IMR-90 (cell line): ENCODE measurements around the gene CES3. TPM values are rescaled to one million over a fixed set of nuclear protein-coding genes. Genes with fewer than 3 reads are reported as not detected.
A peak's percentile ranks its signal among the peaks of the same experiment; 100 is the strongest.

ENCODE experiments used
- ATAC-seq: fragments of 200-7000 bp; cut with Tn5 transposase; 2 replicates; pipeline ENCODE4 v1.9.1; 2020; ENCODE audit warnings: low read depth, mild to moderate bottlenecking, moderate library complexity
- BruUV-seq: library from RNA; stranded (reverse); fragments of 400-500 nt; replicated peaks from 2 replicates; lab custom pipeline; 2021; lab: Mats Ljungman, UMichigan
- CTCF ChIA-PET: fragments of 300-600 bp; formaldehyde crosslinking; extraction: SDS; loops from one replicate; lab custom pipeline; 2021; ENCODE audit warnings: antibody characterized with exemption; lab: Yijun Ruan, JAX
- POLR2A ChIA-PET: fragments of 300-600 bp; sonication (Branson Sonifier 250); formaldehyde crosslinking; loops from one replicate; lab custom pipeline; 2022; ENCODE audit warnings: antibody characterized with exemption; ENCODE audit not compliant: unreplicated experiment; lab: Charles Lee
- DNase-seq: peaks from one replicate; pipeline ENCODE4 v3.0.0; 2013
- H2AFZ ChIP-seq: replicated peaks from 2 replicates; pipeline ENCODE3; 2013; ENCODE audit warnings: low read length, mild to moderate bottlenecking; ENCODE audit not compliant: poor library complexity
- H2AK5ac ChIP-seq: 2 replicates; pipeline ENCODE4 v1.6.1; 2013; ENCODE audit warnings: low read depth, low read length, inconsistent platforms
- H2AK9ac ChIP-seq: replicated peaks from 2 replicates; pipeline ENCODE3; 2013; ENCODE audit warnings: mild to moderate bottlenecking, low read depth, low read length, moderate library complexity; ENCODE audit not compliant: poor library complexity
- H2BK120ac ChIP-seq: 2 replicates; pipeline ENCODE4 v1.6.1; 2013; ENCODE audit warnings: low read depth, low read length, inconsistent platforms
- H2BK15ac ChIP-seq: 3 replicates; pipeline ENCODE4 v1.6.1; 2013; ENCODE audit warnings: low read depth, low read length, inconsistent platforms
- H2BK20ac ChIP-seq: 2 replicates; pipeline ENCODE4 v1.6.1; 2013; ENCODE audit warnings: low read depth, mild to moderate bottlenecking, inconsistent platforms, low read length, moderate library complexity
- H2BK5ac ChIP-seq: 2 replicates; pipeline ENCODE4 v1.6.1; 2013; ENCODE audit warnings: mild to moderate bottlenecking, low read depth, low read length, inconsistent platforms; ENCODE audit not compliant: poor library complexity, severe bottlenecking
- H3K14ac ChIP-seq: replicated peaks from 2 replicates; pipeline ENCODE4 v1.6.1; 2013; ENCODE audit warnings: low read depth, low read length, inconsistent platforms
- H3K18ac ChIP-seq: 2 replicates; pipeline ENCODE4 v1.6.1; 2013; ENCODE audit warnings: low read depth, low read length, control low read depth
- H3K23ac ChIP-seq: 2 replicates; pipeline ENCODE4 v1.6.1; 2013; ENCODE audit warnings: low read depth, low read length, inconsistent platforms
- H3K27ac ChIP-seq: 2 replicates; pipeline ENCODE4 v1.5.1; 2013; ENCODE audit warnings: mild to moderate bottlenecking, control low read depth, low read length; ENCODE audit not compliant: insufficient read depth
- H3K27me3 ChIP-seq: 2 replicates; pipeline ENCODE4 v1.6.1; 2013; ENCODE audit warnings: low read length; ENCODE audit not compliant: control insufficient read depth, insufficient read depth
- H3K36me3 ChIP-seq: 2 replicates; pipeline ENCODE4 v1.6.1; 2013; ENCODE audit warnings: low read length, mixed read lengths; ENCODE audit not compliant: control insufficient read depth, insufficient read depth
- H3K4ac ChIP-seq: 2 replicates; pipeline ENCODE4 v1.6.1; 2013; ENCODE audit warnings: low read depth, low read length, inconsistent platforms
- H3K4me1 ChIP-seq: 2 replicates; pipeline ENCODE4 v1.6.1; 2013; ENCODE audit warnings: low read length, mixed read lengths; ENCODE audit not compliant: control insufficient read depth, insufficient read depth
- H3K4me2 ChIP-seq: 2 replicates; pipeline ENCODE4 v1.6.1; 2013; ENCODE audit warnings: low read depth, mild to moderate bottlenecking, control low read depth, low read length, moderate library complexity
- H3K4me3 ChIP-seq: 2 replicates; pipeline ENCODE4 v1.5.1; 2013; ENCODE audit warnings: low read depth, mild to moderate bottlenecking, control low read depth, low read length, moderate library complexity; ENCODE audit not compliant: insufficient read depth
- H3K56ac ChIP-seq: 2 replicates; pipeline ENCODE4 v1.6.1; 2013; ENCODE audit warnings: low read length, inconsistent platforms; ENCODE audit not compliant: insufficient read depth; ENCODE audit errors: extremely low read depth
- H3K79me1 ChIP-seq, 2 experiments: 2 replicates each; pipeline ENCODE4 v1.6.1; 2013; ENCODE audit warnings: low read length in 2 of 2, inconsistent platforms in 1 of 2, low read depth in 1 of 2
- H3K9ac ChIP-seq: 2 replicates; pipeline ENCODE4 v1.6.1; 2013; ENCODE audit warnings: low read depth, low read length, control low read depth
- H3K9me1 ChIP-seq: 2 replicates; pipeline ENCODE4 v1.6.1; 2013; ENCODE audit warnings: low read length, inconsistent platforms; ENCODE audit not compliant: insufficient read depth
- H3K9me3 ChIP-seq: 2 replicates; pipeline ENCODE4 v1.6.1; 2013; ENCODE audit warnings: low read length; ENCODE audit not compliant: control insufficient read depth, insufficient read depth
- H4K20me1 ChIP-seq: 2 replicates; pipeline ENCODE4 v1.6.1; 2013; ENCODE audit warnings: low read length, inconsistent platforms; ENCODE audit not compliant: insufficient read depth
- H4K5ac ChIP-seq: 2 replicates; pipeline ENCODE4 v1.6.1; 2013; ENCODE audit warnings: mild to moderate bottlenecking, low read depth, low read length, control low read depth
- H4K8ac ChIP-seq, 2 experiments: 2 replicates each; pipeline ENCODE4 v1.6.1; 2013; ENCODE audit warnings: low read depth in 2 of 2, low read length in 2 of 2, control low read depth in 1 of 2, inconsistent platforms in 1 of 2
- H4K91ac ChIP-seq: 2 replicates; pipeline ENCODE4 v1.6.1; 2013; ENCODE audit warnings: low read depth, low read length, inconsistent platforms; ENCODE audit not compliant: insufficient read depth
- MAFK ChIP-seq: IDR thresholded peaks from 2 replicates; pipeline ENCODE4 v1.6.1; 2012; ENCODE audit warnings: low read depth, low read length, improper control_type of control experiment
- NFE2L2 ChIP-seq: fragments of 150-350 bp; IDR thresholded peaks from 2 replicates; pipeline ENCODE4 v1.6.1; 2016; ENCODE audit warnings: low read depth, mild to moderate bottlenecking, low read length
- WGBS, 2 experiments: methylation state at CpG; one replicate each; pipeline versions ENCODE4 v1.1.5 to v1.1.7; 2013; ENCODE audit warnings: missing lambda C conversion rate in 2 of 2; ENCODE audit not compliant: insufficient read length in 1 of 2; ENCODE audit errors: extremely low coverage in 2 of 2; 5-methylcytosine and 5-hydroxymethylcytosine counted together
- dilution Hi-C: fragments of 300-500 bp; cut with HindIII; formaldehyde crosslinking; loops from one replicate; pipeline ENCODE4 v1.14.3; 2018; ENCODE audit warnings: low sequenced_read_pairs; ENCODE audit not compliant: unreplicated experiment
- in situ Hi-C: fragments of 300-500 bp; cut with MboI; formaldehyde crosslinking; loops from 3 replicates; pipeline ENCODE4 v1.14.3; 2019; ENCODE audit warnings: low sequenced_read_pairs, inconsistent platforms, mixed read lengths
- intact Hi-C: fragments of 100-400 bp; cut with micrococcal nuclease; formaldehyde crosslinking; loops from 2 replicates; pipeline ENCODE4 v1.10.0; 2022
- polyA plus RNA-seq, 3 experiments: library from polyadenylated mRNA; depleted of rRNA; stranded (reverse); fragments of >200 nt; gene quantifications; 2 replicates each; pipeline ENCODE4 v1.2.3, GENCODE V29; 2012; ENCODE audit warnings: low replicate concordance in 1 of 3
- total RNA-seq: library from RNA; depleted of rRNA; stranded (reverse); fragments of >200 nt; gene quantifications from 2 replicates; pipeline ENCODE4 v1.2.3, GENCODE V29; 2012

CES3 gene
- total and polyA plus RNA-seq, 2 of the 4 experiments (the other 2 are of a cell fraction) = 0.03 TPM; not detected in 1

DNA sequence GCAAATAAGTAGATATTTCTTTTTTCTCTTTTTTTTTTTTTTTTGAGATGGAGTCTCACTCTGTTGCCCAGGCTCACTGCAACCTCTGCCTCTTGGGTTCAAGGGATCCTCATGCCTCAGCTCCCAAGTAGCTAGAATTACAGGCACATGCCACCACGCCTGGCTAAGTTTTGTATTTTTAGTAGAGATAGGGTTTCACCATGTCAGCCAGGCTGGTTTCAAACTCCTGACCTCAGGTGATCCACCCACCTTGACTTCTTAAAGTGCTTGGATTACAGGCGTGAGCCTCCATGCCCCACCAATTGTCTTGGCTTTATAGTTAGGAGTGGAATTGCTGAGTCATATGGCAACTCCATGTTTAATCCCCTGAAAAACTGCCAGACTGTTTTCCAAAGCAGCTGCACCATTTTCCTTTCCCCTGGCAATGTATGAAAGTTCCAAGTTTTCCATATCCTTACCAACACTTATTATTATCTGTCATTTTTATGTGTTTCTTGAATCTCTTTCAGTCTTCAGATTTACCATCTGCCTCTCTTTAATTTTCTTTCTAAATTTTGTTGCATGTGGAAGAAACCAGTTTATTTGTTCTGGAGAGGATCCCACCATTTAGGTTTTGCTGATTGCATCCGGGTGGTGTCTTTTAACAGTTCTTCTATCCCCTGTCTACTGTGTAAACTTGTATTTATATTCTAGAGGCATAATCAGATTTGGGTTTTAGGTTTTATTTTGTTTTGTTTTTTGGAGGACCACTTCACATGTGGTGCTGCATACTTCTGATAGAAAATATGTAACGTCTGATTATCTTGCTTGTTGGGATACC lies 9.9 kb upstream of the CES3 start:
- H3K4ac ChIP-seq = no peak overlapping the region
- H4K5ac ChIP-seq = no peak overlapping the region
- peaks cover 16% of the 10 kb centered on the region; the same call in 1 of the 2 replicates for H3K27me3 ChIP-seq
- no peaks in the 10 kb centered on the region for H4K20me1 ChIP-seq
- no peak overlapping the region for H3K14ac ChIP-seq
- H2AK9ac ChIP-seq = no peak overlapping the region
- no peaks in the 10 kb centered on the region for H3K36me3 ChIP-seq
- no peak overlapping the region for H2BK20ac ChIP-seq
- no peak for ATAC-seq
- POLR2A ChIA-PET = no interaction called here
- WGBS, 2 experiments = no CpG with 5 or more reads among the region's 4 CpGs
- no peak overlapping the region for H2AK5ac ChIP-seq
- no peak overlapping the region for H2AFZ ChIP-seq
- no peak overlapping the region for H3K4me3 ChIP-seq
- H3K4me1 ChIP-seq = peaks cover 6% of the 10 kb centered on the region
- no peak overlapping the region for H3K18ac ChIP-seq
- H4K8ac ChIP-seq = no peak overlapping the region
- in situ Hi-C loops = no loop called here
- no TSS peak for BruUV-seq
- no peak overlapping the region for H3K23ac ChIP-seq
- no peak overlapping the region for H3K56ac ChIP-seq
- peaks cover 2% of the 10 kb centered on the region; the same call in 1 of the 2 replicates for H3K9me3 ChIP-seq
- DNase-seq = peak; percentile 8
- H2BK5ac ChIP-seq = no peak overlapping the region
- H4K91ac ChIP-seq = no peak overlapping the region
- H3K79me1 ChIP-seq = no peaks in the 10 kb centered on the region
- dilution Hi-C loops = no loop called here
- H2BK15ac ChIP-seq = no peak overlapping the region
- no peak overlapping the region for H2BK120ac ChIP-seq
- TF ChIP-seq MAFK = no peak
- peak; percentile 82 for TF ChIP-seq NFE2L2
- no peak overlapping the region for H3K27ac ChIP-seq
- CTCF ChIA-PET = no interaction called here
- no peak overlapping the region for H3K9ac ChIP-seq
- H3K9me1 ChIP-seq = no peaks in the 10 kb centered on the region
- intact Hi-C loops = no loop called here
- H3K4me2 ChIP-seq = no peak overlapping the region
